Smooth muscle cell (in vitro differentiated cells): ENCODE measurements around the gene DOCK2. TPM values are rescaled to one million over a fixed set of nuclear protein-coding genes. Genes with fewer than 3 reads are reported as not detected.

Experiments
- DNase-seq: peaks from one replicate; lab custom pipeline; 2025; ENCODE audit not compliant: unreplicated experiment; lab: John Stamatoyannopoulos, UW
- H2AFZ ChIP-seq: fragments of 200-600 bp; sonication (generic); 2 replicates; pipeline ENCODE4 v1.6.0; 2016; ENCODE audit warnings: antibody characterized with exemption, low read depth, mild to moderate bottlenecking
- H3F3A ChIP-seq: fragments of 200-600 bp; sonication (generic); 2 replicates; pipeline ENCODE4 v1.6.0; 2017; ENCODE audit warnings: antibody characterized with exemption, low read depth
- H3K27ac ChIP-seq: fragments of 200-600 bp; sonication (generic); 2 replicates; pipeline ENCODE4 v1.5.1; 2016; ENCODE audit warnings: low read depth, mild to moderate bottlenecking
- H3K27me3 ChIP-seq: fragments of 200-600 bp; sonication (generic); 2 replicates; pipeline ENCODE4 v1.6.1; 2016; ENCODE audit warnings: low read depth, mild to moderate bottlenecking
- H3K36me3 ChIP-seq: fragments of 200-600 bp; sonication (generic); 2 replicates; pipeline ENCODE4 v1.5.1; 2016; ENCODE audit warnings: low read depth
- H3K4me1 ChIP-seq: fragments of 200-600 bp; sonication (generic); 2 replicates; pipeline ENCODE4 v1.5.1; 2016; ENCODE audit warnings: low read depth
- H3K4me2 ChIP-seq: fragments of 200-600 bp; sonication (generic); 2 replicates; pipeline ENCODE4 v1.6.0; 2016; ENCODE audit warnings: mild to moderate bottlenecking
- H3K4me3 ChIP-seq: fragments of 200-600 bp; sonication (generic); 2 replicates; pipeline ENCODE4 v1.5.1; 2016; ENCODE audit warnings: mild to moderate bottlenecking
- H3K79me2 ChIP-seq: fragments of 200-600 bp; sonication (generic); 2 replicates; pipeline ENCODE4 v1.6.0; 2016; ENCODE audit warnings: low read depth, mild to moderate bottlenecking
- H3K9ac ChIP-seq: fragments of 200-600 bp; sonication (generic); 2 replicates; pipeline ENCODE4 v1.6.0; 2016; ENCODE audit warnings: low read depth
- H3K9me3 ChIP-seq: fragments of 200-600 bp; sonication (generic); replicated peaks from 2 replicates; pipeline ENCODE4 v1.5.1; 2016; ENCODE audit warnings: low read depth
- H4K20me1 ChIP-seq: fragments of 200-600 bp; sonication (generic); 2 replicates; pipeline ENCODE4 v1.6.0; 2016; ENCODE audit warnings: low read depth
- WGBS: methylation state at CpG from one replicate; pipeline ENCODE4 v1.1.7; 2016; ENCODE audit warnings: low lambda C conversion rate; 5-methylcytosine and 5-hydroxymethylcytosine counted together
- polyA plus RNA-seq: library from polyadenylated mRNA; unstranded; fragments of >200 nt; fragmentation: Nextera tagmentation; extraction: Ambion mirVana; gene quantifications from 2 replicates; pipeline ENCODE4 v1.2.1, GENCODE V29; 2016
- total RNA-seq: library from RNA; depleted of rRNA; stranded (reverse); fragments of >200 nt; gene quantifications from 2 replicates; pipeline ENCODE4 v1.2.3, GENCODE V29; 2014
- TF ChIP-seq, protein P1 (sequence below): fragments of 200-600 bp; sonication (generic); IDR thresholded peaks from 2 replicates; pipeline ENCODE4 v1.5.1; 2017; ENCODE audit warnings: borderline replicate concordance, mild to moderate bottlenecking, antibody characterized with exemption; ENCODE audit not compliant: insufficient read depth, poor library complexity, severe bottlenecking

The DOCK2 gene
- total and polyA plus RNA-seq, 2 experiments from 2014 or later: 0.73 to 3.0 TPM

DNA sequence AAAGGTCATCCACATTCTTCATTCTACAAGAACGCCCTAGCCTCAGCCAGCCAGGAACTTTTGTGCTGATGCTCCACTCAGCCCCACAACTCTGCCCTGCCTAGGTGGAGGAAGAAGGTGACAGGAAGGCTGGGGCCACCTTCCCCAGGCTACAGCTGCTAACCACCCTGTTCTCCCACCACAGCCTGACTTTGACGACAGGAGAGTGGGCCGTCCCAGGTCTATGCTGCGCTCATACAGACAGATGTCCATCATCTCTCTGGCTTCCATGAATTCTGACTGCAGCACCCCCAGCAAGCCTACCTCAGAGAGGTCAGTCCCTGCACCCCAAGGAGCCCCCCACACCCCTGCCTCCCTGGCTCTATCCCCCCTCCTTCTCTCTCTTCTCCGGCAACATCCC, 440.5 kb downstream of the DOCK2 start:
- no peak overlapping the region for H3K4me2 ChIP-seq
- H3K4me3 ChIP-seq: no peak overlapping the region
- TF ChIP-seq, protein P1, sequence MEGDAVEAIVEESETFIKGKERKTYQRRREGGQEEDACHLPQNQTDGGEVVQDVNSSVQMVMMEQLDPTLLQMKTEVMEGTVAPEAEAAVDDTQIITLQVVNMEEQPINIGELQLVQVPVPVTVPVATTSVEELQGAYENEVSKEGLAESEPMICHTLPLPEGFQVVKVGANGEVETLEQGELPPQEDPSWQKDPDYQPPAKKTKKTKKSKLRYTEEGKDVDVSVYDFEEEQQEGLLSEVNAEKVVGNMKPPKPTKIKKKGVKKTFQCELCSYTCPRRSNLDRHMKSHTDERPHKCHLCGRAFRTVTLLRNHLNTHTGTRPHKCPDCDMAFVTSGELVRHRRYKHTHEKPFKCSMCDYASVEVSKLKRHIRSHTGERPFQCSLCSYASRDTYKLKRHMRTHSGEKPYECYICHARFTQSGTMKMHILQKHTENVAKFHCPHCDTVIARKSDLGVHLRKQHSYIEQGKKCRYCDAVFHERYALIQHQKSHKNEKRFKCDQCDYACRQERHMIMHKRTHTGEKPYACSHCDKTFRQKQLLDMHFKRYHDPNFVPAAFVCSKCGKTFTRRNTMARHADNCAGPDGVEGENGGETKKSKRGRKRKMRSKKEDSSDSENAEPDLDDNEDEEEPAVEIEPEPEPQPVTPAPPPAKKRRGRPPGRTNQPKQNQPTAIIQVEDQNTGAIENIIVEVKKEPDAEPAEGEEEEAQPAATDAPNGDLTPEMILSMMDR: no peak
- no peaks in the 10 kb centered on the region for H3F3A ChIP-seq
- H3K9me3 ChIP-seq: no peaks in the 10 kb centered on the region
- H3K36me3 ChIP-seq: no peaks in the 10 kb centered on the region
- no peak overlapping the region for H3K27ac ChIP-seq
- no peaks in the 10 kb centered on the region for H3K79me2 ChIP-seq
- H3K9ac ChIP-seq: no peak overlapping the region
- no peak overlapping the region for H2AFZ ChIP-seq
- no peaks in the 10 kb centered on the region for H4K20me1 ChIP-seq
- whole genome bisulfite sequencing: 89% methylated on average over 5 of the region's 5 CpGs
- DNase-seq: no peak
- peaks cover 19% of the 10 kb centered on the region for H3K27me3 ChIP-seq
- no peaks in the 10 kb centered on the region for H3K4me1 ChIP-seq

DNA sequence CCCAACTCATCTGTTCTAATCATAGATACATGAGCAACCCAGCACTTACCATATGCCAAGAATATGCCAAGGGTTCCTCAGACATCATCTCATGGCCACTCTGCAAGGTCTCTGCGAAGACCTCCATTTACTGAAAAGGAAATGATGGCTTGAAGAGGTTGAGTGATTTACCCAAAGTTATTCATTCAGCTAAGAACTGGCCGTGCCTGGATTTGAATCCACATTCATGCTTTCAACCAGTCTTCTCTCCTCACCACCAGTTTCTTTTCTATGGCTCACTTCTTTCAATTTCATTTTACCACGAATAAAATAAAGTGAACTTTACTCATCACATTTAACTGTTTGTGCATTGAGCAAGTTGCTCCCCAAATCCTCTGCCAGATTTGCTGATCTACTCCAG, 441.4 kb downstream of the DOCK2 start:
- no peak overlapping the region for H3K4me3 ChIP-seq
- H3K27me3 ChIP-seq: peaks cover 17% of the 10 kb centered on the region
- TF ChIP-seq, protein P1: no peak
- no peaks in the 10 kb centered on the region for H4K20me1 ChIP-seq
- no peak for DNase-seq
- no peaks in the 10 kb centered on the region for H3K36me3 ChIP-seq
- no peaks in the 10 kb centered on the region for H3K79me2 ChIP-seq
- H3K4me2 ChIP-seq: no peak overlapping the region
- no peaks in the 10 kb centered on the region for H3K4me1 ChIP-seq
- 89% methylated on average over 3 of the region's 3 CpGs for WGBS
- no peak overlapping the region for H3K9ac ChIP-seq
- H2AFZ ChIP-seq: no peak overlapping the region
- no peaks in the 10 kb centered on the region for H3K9me3 ChIP-seq
- H3K27ac ChIP-seq: no peak overlapping the region
- no peaks in the 10 kb centered on the region for H3F3A ChIP-seq

DNA sequence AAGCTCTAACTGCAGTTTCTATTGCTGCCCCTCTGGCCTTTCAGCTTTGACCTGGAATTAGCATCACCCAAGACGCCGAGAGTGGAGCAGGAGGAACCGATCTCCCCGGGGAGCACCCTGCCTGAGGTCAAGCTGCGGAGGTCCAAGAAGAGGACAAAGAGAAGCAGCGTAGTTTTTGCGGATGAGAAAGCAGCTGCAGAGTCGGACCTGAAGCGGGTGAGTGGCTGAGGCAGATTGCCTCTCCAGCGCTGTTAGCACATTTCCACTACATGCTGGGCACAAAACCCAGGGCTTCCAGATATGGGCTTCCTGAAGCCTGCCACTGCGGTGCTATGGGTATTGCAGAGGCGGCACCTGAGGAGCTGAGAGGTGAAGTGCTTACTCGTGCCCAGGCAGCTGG, 441.9 kb downstream of the DOCK2 start:
- no peaks in the 10 kb centered on the region for H3K79me2 ChIP-seq
- TF ChIP-seq, protein P1: no peak
- H3K27me3 ChIP-seq: peaks cover 21% of the 10 kb centered on the region
- WGBS: 93% methylated on average over 13 of the region's 13 CpGs
- no peak overlapping the region for H2AFZ ChIP-seq
- no peak overlapping the region for H3K4me2 ChIP-seq
- H3F3A ChIP-seq: no peaks in the 10 kb centered on the region
- no peak overlapping the region for H3K4me3 ChIP-seq
- no peaks in the 10 kb centered on the region for H3K9me3 ChIP-seq
- H4K20me1 ChIP-seq: no peaks in the 10 kb centered on the region
- no peak overlapping the region for H3K27ac ChIP-seq
- H3K9ac ChIP-seq: no peak overlapping the region
- no peak for DNase-seq
- no peaks in the 10 kb centered on the region for H3K4me1 ChIP-seq
- no peaks in the 10 kb centered on the region for H3K36me3 ChIP-seq

DNA sequence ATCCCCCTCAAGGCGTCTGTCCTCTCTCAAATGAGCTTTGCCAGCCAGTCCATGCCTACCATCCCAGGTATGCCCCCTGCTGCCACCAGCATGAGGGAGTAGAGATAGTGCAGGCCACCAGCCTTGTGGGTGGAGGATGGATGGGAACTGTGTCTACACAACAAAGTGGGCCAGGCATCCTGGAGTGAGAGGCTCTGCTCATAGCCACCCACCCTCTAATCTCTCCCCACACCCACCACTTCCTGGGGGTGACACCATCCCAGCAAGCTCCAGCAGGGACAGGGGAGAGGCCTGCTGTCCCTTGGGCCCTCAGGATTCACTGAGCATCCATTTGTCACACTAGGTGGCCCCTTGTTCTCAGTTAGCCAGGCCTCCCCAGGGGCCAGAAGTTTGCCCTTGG, 443.1 kb downstream of the DOCK2 start:
- H2AFZ ChIP-seq: no peak overlapping the region
- H3K4me1 ChIP-seq: no peaks in the 10 kb centered on the region
- H3K79me2 ChIP-seq: no peaks in the 10 kb centered on the region
- TF ChIP-seq, protein P1: no peak
- 86% methylated on average over 1 of the region's 1 CpG for WGBS
- H3K9ac ChIP-seq: no peak overlapping the region
- H3K27me3 ChIP-seq: peaks cover 14% of the 10 kb centered on the region
- H3K27ac ChIP-seq: no peak overlapping the region
- no peaks in the 10 kb centered on the region for H3K36me3 ChIP-seq
- no peaks in the 10 kb centered on the region for H4K20me1 ChIP-seq
- no peak overlapping the region for H3K4me2 ChIP-seq
- H3F3A ChIP-seq: no peaks in the 10 kb centered on the region
- H3K9me3 ChIP-seq: no peaks in the 10 kb centered on the region
- no peak for DNase-seq
- H3K4me3 ChIP-seq: no peak overlapping the region
